GM18870 (cell line): Measurements from ENCODE around the gene GPRC5B.

Experiments
- ATAC-seq: cut with Tn5 transposase; IDR thresholded peaks from one replicate; pipeline ENCODE4 v1.9.1; 2021; ENCODE audit warnings: moderate library complexity; ENCODE audit not compliant: unreplicated experiment

GPRC5B gene

DNA sequence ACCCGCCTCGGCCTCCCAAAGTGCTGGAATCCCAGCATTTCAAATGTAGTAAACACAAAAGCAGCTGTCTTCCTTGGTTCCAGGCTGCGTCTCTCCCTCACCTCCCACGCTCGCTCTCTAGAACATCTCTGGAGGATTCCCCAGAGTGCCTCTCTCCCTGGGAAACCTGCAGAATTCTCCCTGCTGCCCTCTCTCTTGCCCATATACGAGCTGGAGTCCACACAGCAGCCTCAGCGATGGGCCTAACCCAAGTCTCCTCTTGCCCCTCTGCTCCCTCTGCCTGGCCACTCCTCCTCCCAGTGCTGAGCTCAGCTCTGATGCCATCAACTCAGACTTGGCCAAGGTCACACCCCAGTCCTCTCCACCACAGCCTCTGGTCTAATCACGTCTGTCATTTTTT, 10.6 kb downstream of the GPRC5B start:
- ATAC-seq: no peak

DNA sequence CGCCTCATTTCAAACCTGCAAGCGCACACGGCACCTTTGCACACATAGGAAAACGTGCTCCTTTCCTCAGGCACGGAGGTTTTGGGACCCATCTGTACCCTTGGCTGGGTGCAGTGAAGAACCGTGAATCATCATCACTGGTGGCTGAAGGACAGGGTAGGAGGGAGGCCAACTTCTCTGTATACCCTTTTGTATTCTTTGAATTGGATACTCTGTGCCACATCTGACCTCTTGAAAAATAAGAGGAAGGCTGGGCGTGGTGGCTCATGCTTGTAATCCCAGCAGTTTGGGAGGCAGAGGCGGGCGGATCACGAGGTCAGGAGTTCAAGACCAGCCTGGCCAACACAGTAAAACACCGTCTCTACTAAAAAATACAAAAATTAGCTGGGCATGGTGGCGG, 11.7 kb downstream of the GPRC5B start:
- ATAC-seq: no peak

DNA sequence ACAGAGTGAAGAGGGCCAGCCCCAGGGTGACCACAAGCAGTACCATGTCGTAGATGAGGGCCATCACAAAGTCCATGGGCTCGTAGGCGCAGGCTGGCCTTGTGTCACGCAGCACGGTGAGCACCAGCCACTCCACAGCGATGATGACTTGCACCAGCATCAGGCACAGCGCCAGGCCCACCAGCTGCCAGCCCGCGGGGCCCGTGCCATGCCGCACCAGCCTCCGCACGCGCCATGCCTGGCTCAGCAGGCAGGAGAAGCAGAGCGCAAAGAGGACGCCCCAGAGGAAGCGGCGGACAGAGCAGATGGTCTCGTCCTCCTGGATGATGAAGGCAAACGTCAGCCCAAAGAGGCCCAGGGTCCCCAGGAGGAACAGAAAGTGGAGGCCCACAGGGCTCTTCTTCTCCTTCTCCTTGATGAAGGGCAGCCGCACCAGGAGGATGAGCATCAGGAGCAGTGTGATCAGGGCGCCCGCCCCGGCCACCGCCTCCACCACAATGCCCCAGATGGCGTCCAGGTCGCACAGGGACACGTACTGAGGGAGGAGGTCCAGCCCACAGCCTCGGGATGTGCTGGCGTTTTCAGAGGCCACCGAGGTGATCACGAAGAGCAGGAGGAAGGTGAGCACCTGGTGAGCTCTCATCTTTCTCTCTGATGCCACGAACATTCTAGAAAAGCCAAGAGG, 12.3 kb downstream of the GPRC5B start:
- no peak for ATAC-seq

DNA sequence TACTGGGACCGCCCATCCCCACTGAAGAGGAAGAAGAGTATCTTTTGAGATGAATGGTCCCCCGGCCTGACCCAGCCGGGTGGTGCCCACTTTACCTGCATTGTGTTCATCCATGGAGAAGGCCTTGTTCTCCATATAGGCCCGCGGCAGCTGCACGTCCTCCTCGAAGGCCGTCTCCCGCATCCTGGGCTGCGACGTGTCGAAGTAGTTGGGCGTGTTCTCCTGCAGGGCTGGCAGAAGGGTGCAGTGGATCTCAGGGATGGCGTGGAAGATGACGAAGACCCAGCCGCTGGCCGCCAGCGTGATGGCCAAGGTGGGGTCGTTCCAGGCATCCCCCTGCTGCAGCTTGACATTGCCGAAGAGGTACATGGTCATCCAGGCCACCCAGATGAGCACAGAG, 12.9 kb downstream of the GPRC5B start:
- ATAC-seq: no peak

DNA sequence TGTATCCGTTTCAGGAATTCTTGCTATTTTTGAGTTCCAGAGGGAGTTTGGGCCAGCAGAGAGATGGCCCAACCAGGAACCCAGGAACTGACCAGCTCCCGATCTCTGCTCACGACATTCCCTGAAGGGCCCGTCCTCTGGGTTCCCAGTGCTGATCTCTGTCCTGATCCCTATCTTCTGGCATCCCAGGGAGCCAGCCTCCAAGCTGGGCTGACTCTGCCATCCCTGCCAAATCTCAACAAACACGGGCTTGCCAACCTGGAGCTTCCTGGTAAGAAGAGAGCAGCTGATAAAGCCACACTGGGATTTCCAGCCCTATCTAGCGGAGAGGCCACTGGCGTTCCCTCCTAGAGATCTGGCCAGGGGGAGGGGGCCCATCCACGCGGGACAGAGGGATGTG, 16.2 kb downstream of the GPRC5B start:
- no peak for ATAC-seq

DNA sequence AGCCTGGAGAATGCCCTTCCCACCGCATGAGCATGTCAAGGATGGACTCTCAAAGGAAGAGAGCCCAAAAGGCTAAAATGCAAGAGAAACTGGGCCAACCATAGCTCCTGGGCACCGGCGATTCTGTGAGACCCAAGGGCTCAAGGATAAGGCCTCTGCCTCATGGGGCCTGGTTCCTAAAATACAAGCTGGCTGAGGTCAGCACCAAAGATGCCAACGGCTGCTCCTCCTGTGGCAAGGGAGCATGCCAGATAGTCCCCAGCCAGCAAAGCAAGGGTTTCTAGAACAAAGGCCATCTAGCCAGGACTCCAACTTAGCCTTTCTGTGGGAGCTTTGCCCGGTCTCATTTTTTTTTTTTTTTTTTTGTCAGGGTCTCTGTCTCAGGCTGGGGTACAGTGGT, 20.1 kb downstream of the GPRC5B start:
- no peak for ATAC-seq

DNA sequence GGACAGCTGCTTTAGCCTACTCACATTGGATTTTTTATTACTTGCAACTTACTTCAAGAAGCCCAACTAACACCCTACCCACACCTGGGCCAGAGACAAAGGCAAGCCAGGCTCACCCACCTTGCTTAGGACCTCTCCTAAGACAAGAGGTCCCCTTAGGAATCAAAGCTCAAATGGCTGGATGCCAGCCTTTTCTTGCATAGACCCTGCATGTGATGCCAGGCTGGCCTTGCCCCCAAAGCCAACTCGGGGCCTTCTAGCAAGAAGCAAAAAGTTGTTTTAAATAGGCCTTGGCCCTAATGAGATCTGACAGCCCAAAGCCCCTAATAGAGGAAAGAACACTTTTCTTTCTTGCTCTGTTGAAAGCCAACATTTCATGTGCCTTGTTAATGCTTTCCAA, 20.7 kb downstream of the GPRC5B start:
- ATAC-seq: no peak

DNA sequence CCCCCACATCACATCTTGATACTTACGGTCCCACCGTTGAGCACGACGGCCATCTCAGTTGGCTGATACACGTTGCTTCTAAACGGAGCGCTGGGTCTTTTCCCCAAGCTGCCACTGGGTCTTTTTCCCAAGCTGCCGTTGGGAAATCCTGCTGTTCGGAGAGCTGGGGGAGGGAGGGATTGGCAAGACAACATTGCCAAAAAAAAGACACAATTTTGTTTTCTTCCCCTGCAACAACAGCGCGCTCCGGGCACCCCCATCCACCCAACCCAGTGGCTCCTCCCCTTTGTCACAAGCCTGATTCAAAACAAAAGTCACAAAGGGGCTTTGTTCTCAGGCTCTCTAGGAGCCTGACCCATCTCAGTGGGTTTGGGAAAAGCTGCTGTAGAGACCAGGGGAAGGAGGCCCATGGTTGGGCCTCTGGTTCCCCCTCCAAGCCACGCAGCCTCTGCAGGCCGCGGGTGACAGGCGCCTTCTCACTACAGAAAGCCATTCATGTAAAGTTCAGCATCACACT, 22.8 kb downstream of the GPRC5B start:
- no peak for ATAC-seq

DNA sequence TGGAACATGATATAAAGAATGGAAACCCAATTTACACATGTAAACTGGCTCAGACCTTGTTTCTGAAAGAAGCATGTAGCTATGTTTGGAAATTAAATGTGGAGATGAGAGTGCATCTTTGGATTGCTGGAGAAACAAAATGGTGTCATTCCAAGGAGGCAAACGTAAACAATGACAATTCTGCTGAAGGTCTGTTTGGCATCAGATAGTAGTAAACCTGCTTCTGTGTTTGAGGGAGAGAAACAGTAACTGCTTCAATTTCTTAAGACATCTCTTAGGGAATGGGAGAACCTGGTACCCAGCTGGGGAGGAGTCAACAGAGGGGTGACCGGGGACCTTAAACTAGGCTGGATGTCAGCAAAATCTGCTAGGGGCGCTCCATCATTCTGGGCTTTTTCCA, 23.5 kb downstream of the GPRC5B start:
- ATAC-seq: no peak

DNA sequence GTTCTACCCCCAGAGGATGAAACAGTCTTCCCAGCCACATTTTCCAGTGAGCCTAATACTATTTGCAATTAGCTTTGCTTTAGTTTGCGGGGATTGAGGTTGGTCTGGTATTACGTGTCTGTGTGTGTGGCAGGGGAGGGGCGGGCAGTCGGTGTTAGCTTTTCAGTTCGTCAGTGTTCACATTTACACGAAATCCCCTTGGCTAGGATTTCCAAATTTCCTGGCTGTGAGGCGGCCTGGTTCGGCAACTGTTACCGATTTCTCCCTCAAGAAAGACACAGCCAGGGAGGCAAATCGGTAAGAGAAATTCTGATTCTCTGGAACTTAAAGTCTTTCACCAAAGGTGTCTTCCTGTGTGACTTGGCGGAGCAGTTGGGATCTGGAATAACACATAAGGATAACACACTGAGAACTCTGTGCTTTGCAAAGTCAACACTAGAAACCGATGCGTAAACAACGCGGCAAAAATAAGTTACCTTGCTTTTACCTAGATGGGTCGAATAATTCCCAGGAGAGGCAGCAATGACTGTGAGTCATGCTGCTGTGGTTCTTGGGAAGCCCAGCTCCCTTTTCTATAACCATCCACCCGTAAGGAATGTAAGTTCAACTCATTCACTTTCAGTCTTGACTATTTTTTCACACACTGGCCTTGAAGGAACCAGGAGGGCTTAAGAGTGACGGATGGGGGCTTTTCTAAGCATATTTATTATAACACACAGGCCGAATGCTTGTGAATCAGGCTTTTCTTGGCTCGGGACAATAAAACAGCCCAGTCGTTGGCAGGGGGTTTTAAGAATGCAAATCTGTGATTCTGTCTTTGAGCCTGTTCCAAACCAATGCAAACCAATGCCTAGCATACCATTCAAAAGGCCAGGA, 24.2 kb downstream of the GPRC5B start:
- no peak for ATAC-seq

DNA sequence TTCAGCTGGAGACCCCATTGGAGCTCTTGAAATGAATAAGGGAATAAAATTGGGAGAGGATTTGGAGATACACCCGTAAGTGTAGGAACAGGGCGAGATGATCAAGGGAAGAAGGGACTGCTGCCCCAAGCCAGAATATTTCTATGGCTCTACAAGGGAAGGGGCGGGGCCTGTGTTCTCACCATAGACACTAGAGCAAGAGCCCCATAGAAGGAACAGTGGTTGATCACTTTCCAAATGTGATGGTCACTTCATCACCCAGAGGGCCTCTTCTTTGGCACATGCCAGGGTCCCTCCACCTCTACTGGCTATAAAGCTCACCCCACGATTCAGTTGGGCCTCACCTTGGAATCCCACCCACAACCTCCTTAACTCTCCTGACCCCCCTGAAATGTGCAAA, 25.0 kb downstream of the GPRC5B start:
- ATAC-seq: no peak

DNA sequence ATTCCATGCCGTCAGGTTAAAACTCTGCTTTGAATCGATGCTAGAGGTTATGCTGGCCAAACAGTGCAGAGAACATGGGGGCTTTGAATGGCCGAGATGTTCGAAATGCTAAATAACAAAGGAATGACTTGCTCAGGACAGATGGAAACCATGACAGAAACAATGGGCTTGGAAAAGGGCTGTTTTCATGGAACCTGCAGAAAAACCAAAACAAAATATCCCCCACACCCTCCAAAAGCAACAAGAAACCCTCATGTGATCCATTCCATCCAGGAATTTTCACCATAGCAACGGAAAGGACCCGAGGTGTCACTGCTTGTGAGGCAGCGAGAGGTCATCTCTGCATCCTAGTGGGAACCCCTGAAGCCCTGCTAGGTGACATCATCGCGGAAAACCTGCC, 25.5 kb downstream of the GPRC5B start:
- no peak for ATAC-seq

DNA sequence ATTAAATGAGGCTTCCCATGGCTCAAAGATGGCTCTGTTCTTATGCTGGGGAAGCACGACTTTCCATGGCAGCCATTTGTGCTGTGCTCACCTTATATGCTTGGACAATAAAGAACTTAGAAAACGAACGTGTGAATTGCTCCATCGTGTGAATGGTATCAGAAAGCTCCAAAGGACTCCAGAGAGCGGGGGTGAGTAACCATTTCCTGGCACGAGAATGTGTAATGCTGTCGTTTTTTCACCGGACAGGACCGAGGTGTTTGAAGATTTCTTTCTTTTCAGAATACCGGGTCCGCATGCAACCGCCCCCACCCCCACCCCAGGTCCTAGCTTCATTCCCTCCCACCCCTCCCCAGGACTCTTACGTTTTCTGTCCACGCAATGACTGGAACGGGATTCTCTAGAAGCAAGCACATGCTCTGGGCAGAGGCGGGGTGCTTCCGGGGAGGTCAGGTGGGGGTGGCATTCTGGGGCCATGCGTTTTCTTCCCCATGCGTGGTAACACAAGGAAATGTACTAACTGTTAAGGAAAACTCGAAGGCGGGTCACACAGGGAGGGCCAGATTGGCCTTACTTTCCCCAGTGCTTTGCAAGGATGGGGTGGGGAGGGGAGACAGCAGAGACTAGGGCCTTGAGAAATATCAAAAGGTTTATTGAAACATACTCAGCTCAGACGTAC, 26.2 kb downstream of the GPRC5B start:
- ATAC-seq: no peak

DNA sequence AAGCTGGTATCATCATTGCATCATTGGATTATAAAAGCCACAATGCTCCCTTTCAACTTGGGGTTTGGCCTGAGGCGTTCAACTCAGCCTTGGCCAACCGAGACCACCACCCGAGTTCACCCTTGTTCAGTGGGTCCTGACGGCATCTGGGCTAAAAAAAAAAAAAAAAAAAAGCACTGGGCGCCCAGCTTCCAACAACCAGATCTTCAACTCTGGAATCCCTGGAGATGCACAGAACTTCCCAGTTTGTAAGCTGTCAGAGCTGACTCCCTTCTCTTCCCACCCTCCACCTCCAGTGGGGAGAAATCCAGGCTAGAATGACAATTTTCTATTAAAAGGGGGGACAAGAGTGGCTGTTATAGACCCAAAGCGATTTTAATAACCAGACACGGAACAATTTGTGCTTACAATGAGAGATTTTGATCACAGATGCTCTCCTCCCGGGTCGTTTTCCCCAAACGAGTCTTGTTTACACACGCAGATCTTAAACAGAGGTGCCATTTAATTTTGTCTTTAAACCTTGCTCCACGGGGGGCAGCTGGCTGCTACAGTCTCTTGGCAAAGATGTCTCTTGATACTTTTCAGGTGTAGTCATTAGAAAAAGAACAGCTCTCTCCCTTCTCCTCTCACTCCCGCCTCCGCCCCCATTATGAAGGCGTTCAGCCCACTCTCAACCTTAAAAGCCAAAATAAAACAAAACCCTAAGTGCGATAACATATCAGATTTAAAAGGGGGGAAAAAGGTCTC, 26.9 kb downstream of the GPRC5B start:
- no peak for ATAC-seq

DNA sequence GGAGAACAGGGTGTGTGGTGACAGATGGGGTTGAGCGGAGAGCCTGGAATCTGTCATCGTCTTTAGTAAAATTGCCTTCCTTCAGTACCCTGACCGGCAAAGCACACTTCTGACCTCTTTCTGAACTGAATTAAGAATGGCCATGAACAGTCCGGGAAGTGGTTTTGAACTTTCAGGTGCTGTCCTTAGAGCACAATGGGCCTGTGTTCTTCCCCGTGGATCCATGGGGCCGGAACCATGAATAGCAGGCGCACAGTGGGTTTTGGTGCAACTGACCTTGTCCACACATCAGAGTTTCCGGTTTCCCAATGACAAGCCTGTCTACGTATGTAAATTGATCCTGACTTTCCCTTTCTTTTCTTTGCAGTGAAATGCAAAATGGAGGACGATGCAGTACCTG, 28.5 kb downstream of the GPRC5B start:
- no peak for ATAC-seq

DNA sequence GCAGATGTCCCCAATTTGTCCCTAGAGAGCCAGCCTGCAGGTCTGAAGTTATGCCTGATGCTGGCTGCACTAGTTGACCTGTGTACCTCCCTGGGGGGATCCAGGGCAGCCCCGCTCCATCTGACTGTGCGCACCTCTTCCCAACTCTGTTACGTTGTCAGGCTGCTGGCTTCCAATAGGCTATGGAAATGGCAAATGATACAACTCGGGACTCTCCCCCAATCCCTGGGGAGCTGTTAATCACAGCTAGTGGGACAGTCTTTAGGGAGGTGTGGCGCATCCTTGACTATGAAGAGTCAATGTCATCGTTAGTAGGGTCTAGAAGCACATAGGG, 30.1 kb downstream of the GPRC5B start:
- no peak for ATAC-seq

DNA sequence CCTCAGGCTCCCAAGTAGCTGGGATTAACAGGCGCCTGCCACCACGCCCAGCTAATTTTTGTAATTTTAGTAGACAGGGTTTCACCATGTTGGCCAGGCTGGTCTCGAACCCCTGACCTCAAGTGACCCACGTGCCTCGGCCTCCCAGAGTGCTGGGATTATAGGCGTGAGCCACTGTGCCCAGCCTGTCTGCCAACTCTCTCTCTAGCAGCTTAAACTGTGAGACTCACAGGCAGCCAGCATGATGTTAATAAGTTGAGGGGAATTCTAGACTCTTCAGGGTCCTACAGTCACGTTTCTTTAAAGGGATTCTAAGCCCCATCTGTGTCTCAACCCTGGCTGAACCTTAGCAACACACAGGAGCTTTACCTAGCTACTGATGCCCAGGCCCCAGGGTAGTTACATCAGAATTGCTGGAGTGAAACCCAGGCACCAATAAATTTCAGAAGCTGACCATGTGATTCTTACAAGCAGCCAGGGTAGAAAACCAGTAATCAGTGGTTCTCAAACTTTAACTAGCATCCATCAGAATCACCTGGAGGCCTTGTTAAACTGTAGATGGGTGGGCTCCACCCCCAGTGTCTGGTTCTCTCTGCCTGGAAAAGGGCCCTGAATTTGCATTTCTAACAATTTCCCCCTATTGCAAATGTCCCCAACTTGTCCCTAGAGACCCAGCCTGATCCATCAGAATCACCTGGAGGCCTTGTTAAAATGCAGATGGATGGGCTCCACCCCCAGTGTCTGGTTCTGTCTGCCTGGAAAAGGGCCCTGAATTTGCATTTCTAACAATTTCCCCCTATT, 30.7 kb downstream of the GPRC5B start:
- ATAC-seq: no peak

DNA sequence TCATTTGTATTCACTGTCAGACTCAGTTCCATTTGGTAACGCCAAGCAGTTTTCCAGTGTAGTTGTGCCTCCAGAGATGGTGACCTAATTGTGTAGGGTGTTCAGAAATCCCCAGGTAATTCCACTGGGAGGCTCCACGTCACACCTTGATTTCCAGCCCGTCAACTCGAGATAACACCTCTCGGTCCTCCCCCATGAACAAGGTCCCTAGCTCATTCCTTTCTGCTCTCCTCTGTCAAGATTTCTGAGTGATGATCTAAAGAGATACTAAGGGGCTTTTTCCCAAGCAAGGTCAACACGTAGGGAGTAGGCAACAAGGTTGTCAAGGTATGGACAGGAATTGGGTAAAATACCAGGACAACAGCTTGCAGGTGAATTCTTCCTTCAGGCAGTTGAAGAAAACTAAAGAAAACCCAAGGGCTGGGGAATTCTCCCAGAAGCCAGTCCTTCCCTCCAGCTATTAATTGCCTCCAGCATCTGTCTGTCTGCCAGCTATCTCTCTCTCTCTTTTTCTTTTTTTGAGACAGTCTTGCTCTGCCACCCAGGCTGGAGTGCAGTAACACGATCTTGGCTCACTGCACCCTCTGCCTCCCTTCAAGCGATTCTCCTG, 31.4 kb downstream of the GPRC5B start:
- no peak for ATAC-seq

DNA sequence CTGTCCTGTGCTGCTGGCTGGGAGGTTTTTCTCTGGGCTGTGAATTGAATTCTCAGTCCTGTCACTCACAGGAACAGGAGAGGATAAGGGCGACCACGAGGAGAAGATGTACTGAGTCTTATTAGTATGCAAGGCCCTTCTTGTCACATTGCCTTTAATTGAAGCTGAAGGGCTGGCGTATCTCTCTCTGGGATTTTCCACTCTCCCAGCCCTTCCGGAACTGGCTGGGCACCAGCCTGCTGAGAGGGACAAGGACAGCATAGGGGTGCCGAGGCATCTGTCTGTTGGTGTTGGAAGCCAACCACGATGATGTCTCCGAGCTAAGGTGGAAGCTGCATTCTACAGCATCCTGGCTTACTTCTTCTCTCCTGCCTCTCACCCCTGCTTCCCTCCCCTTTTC, 33.2 kb downstream of the GPRC5B start:
- ATAC-seq: no peak
